GM18907 (cell line): ENCODE data around the gene TARBP2.

ENCODE experiments used
- ATAC-seq: cut with Tn5 transposase; IDR thresholded peaks from one replicate; pipeline ENCODE4 v1.9.1; 2021; ENCODE audit warnings: mild to moderate bottlenecking, moderate library complexity; ENCODE audit not compliant: unreplicated experiment

The TARBP2 gene

GRCh38 chr12:53495903-53496751, 5.0 kb upstream of the TARBP2 start:
- no peak for ATAC-seq

GRCh38 chr12:53496752-53497032, 4.4 kb upstream of the TARBP2 start:
- ATAC-seq: no peak

GRCh38 chr12:53497461-53497860, 3.6 kb upstream of the TARBP2 start:
- ATAC-seq: no peak

- no peak for ATAC-seq
Observed at GRCh38 chr12:53498235-53498630, 2.9 kb upstream of the TARBP2 start.

GRCh38 chr12:53499266-53500141, 1.6 kb upstream of the TARBP2 start, which contains the start of gene MAP3K12:
Gene MAP3K12 (minus strand): TSS chr12:53499458. CDS start chr12:53487391, 12,067 bp downstream.
- ATAC-seq: no peak

GRCh38 chr12:53500142-53500775, 824 bp upstream of the TARBP2 start:
- no peak for ATAC-seq

GRCh38 chr12:53501615-53502181, 615 bp downstream of the TARBP2 start:
- no peak for ATAC-seq

GRCh38 chr12:53502331-53502730, 1.2 kb downstream of the TARBP2 start:
- ATAC-seq: no peak

GRCh38 chr12:53502983-53503728, 2.1 kb downstream of the TARBP2 start:
- ATAC-seq: no peak

- no peak for ATAC-seq
Observed at GRCh38 chr12:53504004-53504920, 3.2 kb downstream of the TARBP2 start.

GRCh38 chr12:53505086-53505485, 4.0 kb downstream of the TARBP2 start:
- ATAC-seq: no peak

GRCh38 chr12:53505555-53506449, 4.7 kb downstream of the TARBP2 start:
- ATAC-seq: no peak

- ATAC-seq: no peak
Observed at GRCh38 chr12:53506450-53506785, 5.3 kb downstream of the TARBP2 start.

- no peak for ATAC-seq
Observed at GRCh38 chr12:53506881-53507602, 6.0 kb downstream of the TARBP2 start, which contains the start of gene NPFF. Gene NPFF (minus strand): TSS chr12:53507484. CDS start chr12:53507474, 10 bp downstream.

- ATAC-seq: no peak
Observed at GRCh38 chr12:53507603-53507885, 6.5 kb downstream of the TARBP2 start.

GRCh38 chr12:53508534-53509170, 7.6 kb downstream of the TARBP2 start:
- peak; percentile 83 for ATAC-seq

GRCh38 chr12:53510181-53510812, 9.2 kb downstream of the TARBP2 start:
- no peak for ATAC-seq
